WTC11 (cell line): Measurements from ENCODE around the gene ST3GAL6. TPM values are rescaled to one million over a fixed set of nuclear protein-coding genes. Genes with fewer than 3 reads are reported as not detected.

Experiments
- ATAC-seq: fragments of 200-7000 bp; cut with Tn5 transposase; 2 replicates; pipeline ENCODE4 v1.10.0; 2021; ENCODE audit warnings: mild to moderate bottlenecking, moderate library complexity
- CTCF ChIA-PET: fragments of 300-600 bp; sonication (Branson Sonifier 250); formaldehyde crosslinking; loops from one replicate; lab custom pipeline; 2021; ENCODE audit warnings: antibody characterized with exemption; lab: Charles Lee
- POLR2A ChIA-PET: fragments of 350-600 bp; sonication (Branson Sonifier 250); formaldehyde crosslinking; loops from one replicate; lab custom pipeline; 2021; ENCODE audit warnings: antibody characterized with exemption; lab: Charles Lee
- DNase-seq: peaks from one replicate; pipeline ENCODE4 v3.0.0; 2021; ENCODE audit warnings: low spot score
- H3K27ac Mint-ChIP-seq: 2 replicates; pipeline ENCODE4 v1.8.0; 2021; ENCODE audit warnings: mixed read lengths
- H3K27me3 Mint-ChIP-seq: 2 replicates; pipeline ENCODE4 v1.8.0; 2021; ENCODE audit warnings: low read depth, mild to moderate bottlenecking, moderate library complexity, mixed read lengths
- H3K36me3 Mint-ChIP-seq: 2 replicates; pipeline ENCODE4 v1.8.0; 2021; ENCODE audit warnings: mixed read lengths
- H3K4me1 Mint-ChIP-seq: 2 replicates; pipeline ENCODE4 v1.8.0; 2022; ENCODE audit warnings: mixed read lengths
- H3K4me3 Mint-ChIP-seq: 2 replicates; pipeline ENCODE4 v1.8.0; 2021; ENCODE audit warnings: mild to moderate bottlenecking, moderate library complexity, mixed read lengths
- H3K9me3 Mint-ChIP-seq: 2 replicates; pipeline ENCODE4 v1.8.0; 2021; ENCODE audit warnings: mixed read lengths
- ARID4B ChIP-seq: sonication (generic); formaldehyde crosslinking; IDR thresholded peaks from 2 replicates; pipeline ENCODE4 v1.8.0; 2023; ENCODE audit warnings: missing genetic modification reagents, mild to moderate bottlenecking, borderline replicate concordance
- E2F4 ChIP-seq: sonication (generic); formaldehyde crosslinking; IDR thresholded peaks from 2 replicates; pipeline ENCODE4 v1.8.1; 2022; ENCODE audit warnings: low read depth, mild to moderate bottlenecking, moderate library complexity, missing genetic modification reagents, borderline replicate concordance
- ELF4 ChIP-seq: sonication (generic); formaldehyde crosslinking; IDR thresholded peaks from 2 replicates; pipeline ENCODE4 v1.8.1; 2022; ENCODE audit warnings: low read depth, mild to moderate bottlenecking, moderate library complexity, missing genetic modification reagents
- ERG ChIP-seq: fragments of 250-450 bp; sonication (Bioruptor Pico); IDR thresholded peaks from 2 replicates; pipeline ENCODE4 v1.8.0; 2021; ENCODE audit warnings: mild to moderate bottlenecking
- FOXP4 ChIP-seq: sonication (generic); formaldehyde crosslinking; IDR thresholded peaks from 2 replicates; pipeline ENCODE4 v1.8.0; 2022; ENCODE audit warnings: mild to moderate bottlenecking, missing genetic modification reagents
- IRF2 ChIP-seq: sonication (generic); formaldehyde crosslinking; IDR thresholded peaks from 2 replicates; pipeline ENCODE4 v1.8.0; 2022; ENCODE audit warnings: low read depth, missing genetic modification reagents, borderline replicate concordance
- MAX ChIP-seq: sonication (generic); formaldehyde crosslinking; IDR thresholded peaks from 2 replicates; pipeline ENCODE4 v1.8.0; 2022; ENCODE audit warnings: mild to moderate bottlenecking, missing genetic modification reagents
- NR2C2 ChIP-seq: sonication (generic); formaldehyde crosslinking; IDR thresholded peaks from 2 replicates; pipeline ENCODE4 v1.8.0; 2022; ENCODE audit warnings: mild to moderate bottlenecking, missing genetic modification reagents
- OVOL2 ChIP-seq: fragments of 250-450 bp; sonication (Bioruptor Pico); IDR thresholded peaks from 2 replicates; pipeline ENCODE4 v1.9.0; 2021; ENCODE audit warnings: mild to moderate bottlenecking, borderline replicate concordance
- PREB ChIP-seq: sonication (generic); formaldehyde crosslinking; IDR thresholded peaks from 2 replicates; pipeline ENCODE4 v1.8.1; 2022; ENCODE audit warnings: mild to moderate bottlenecking, missing genetic modification reagents, moderate library complexity, borderline replicate concordance
- RORB ChIP-seq: fragments of 250-450 bp; sonication (Bioruptor Pico); IDR thresholded peaks from 2 replicates; pipeline ENCODE4 v1.9.0; 2021; ENCODE audit warnings: mild to moderate bottlenecking
- SOX15 ChIP-seq: fragments of 250-450 bp; sonication (Bioruptor Pico); IDR thresholded peaks from 2 replicates; pipeline ENCODE4 v1.9.0; 2021; ENCODE audit warnings: mild to moderate bottlenecking
- SP1 ChIP-seq: sonication (generic); formaldehyde crosslinking; conservative IDR thresholded peaks from 2 replicates; pipeline ENCODE4 v1.8.1; 2022; ENCODE audit warnings: missing genetic modification reagents
- USF2 ChIP-seq: sonication (generic); formaldehyde crosslinking; IDR thresholded peaks from 2 replicates; pipeline ENCODE4 v1.8.1; 2023; ENCODE audit warnings: mild to moderate bottlenecking, missing genetic modification reagents, moderate library complexity
- ZNF121 ChIP-seq: sonication (generic); formaldehyde crosslinking; IDR thresholded peaks from 2 replicates; pipeline ENCODE4 v1.8.0; 2023; ENCODE audit warnings: missing genetic modification reagents
- ZNF416 ChIP-seq: fragments of 250-450 bp; sonication (Bioruptor Pico); IDR thresholded peaks from 2 replicates; pipeline ENCODE4 v1.9.0; 2021; ENCODE audit warnings: mild to moderate bottlenecking, inconsistent platforms
- ZNF425 ChIP-seq: fragments of 250-450 bp; sonication (Bioruptor Pico); conservative IDR thresholded peaks from 2 replicates; pipeline ENCODE4 v1.9.0; 2021; ENCODE audit warnings: mild to moderate bottlenecking
- total RNA-seq: library from RNA; stranded (reverse); gene quantifications from 3 replicates; pipeline ENCODE4 v1.2.3, GENCODE V29; 2021

The ST3GAL6 gene
- total RNA-seq, 1 experiment from 2014 or later: 8.1 TPM

GRCh38 chr3:98734735-98735134 is 28.4 kb upstream of the ST3GAL6 start:
- DNase-seq: no peak
- CTCF ChIA-PET: interaction anchor here (1.4 kb wide), 1 partner anchor 132 kb away, joined by 3 read pairs; no protein-coding TSS in a partner anchor
- no peaks in the 10 kb centered on the region for H3K36me3 Mint-ChIP-seq
- no peak for TF ChIP-seq ZNF425 (CRISPR knock-in tag)
- TF ChIP-seq MAX (CRISPR knock-in tag): no peak
- TF ChIP-seq IRF2 (CRISPR knock-in tag): no peak
- no peak for TF ChIP-seq USF2 (CRISPR knock-in tag)
- TF ChIP-seq FOXP4: no peak
- no peak for TF ChIP-seq E2F4 (CRISPR knock-in tag)
- no peak for TF ChIP-seq RORB (CRISPR knock-in tag)
- TF ChIP-seq PREB (CRISPR knock-in tag): no peak
- no peak overlapping the region for H3K27ac Mint-ChIP-seq
- H3K4me3 Mint-ChIP-seq: no peak overlapping the region; the same call in 1 of the 2 replicates
- no peak for ATAC-seq
- peaks cover 40% of the 10 kb centered on the region for H3K27me3 Mint-ChIP-seq
- H3K9me3 Mint-ChIP-seq: no peaks in the 10 kb centered on the region
- peaks cover 27% of the 10 kb centered on the region for H3K4me1 Mint-ChIP-seq
- POLR2A ChIA-PET: no interaction called here

GRCh38 chr3:98735296-98735695 is 27.8 kb upstream of the ST3GAL6 start:
- Mint-ChIP-seq H3K4me3 (peak overlapping the region; percentile 38; the same call in 1 of the 2 replicates), H3K36me3 (no peaks in the 10 kb centered on the region), H3K27me3 (peaks cover 39% of the 10 kb centered on the region), H3K27ac (no peak overlapping the region), H3K9me3 (no peaks in the 10 kb centered on the region), H3K4me1 (peaks cover 26% of the 10 kb centered on the region)
- ChIA-PET CTCF (interaction anchor here (1.4 kb wide), 1 partner anchor 133 kb away, joined by 3 read pairs; no protein-coding TSS in a partner anchor), POLR2A (interaction anchor here (0.6 kb wide), 1 partner anchor 166 kb away, joined by 4 read pairs; the partner anchor contains the start of gene DCBLD2)
- DNase-seq: no peak
- ATAC-seq: no peak
- TF ChIP-seq NR2C2 (CRISPR knock-in tag): no peak
- no peak for TF ChIP-seq ZNF121 (CRISPR knock-in tag)
- TF ChIP-seq ZNF416 (CRISPR knock-in tag): no peak
- TF ChIP-seq ERG: no peak
- TF ChIP-seq SP1: no peak
- TF ChIP-seq SOX15: no peak
- TF ChIP-seq ARID4B: no peak
- TF ChIP-seq OVOL2 (CRISPR knock-in tag): no peak
- no peak for TF ChIP-seq E2F4 (CRISPR knock-in tag)
- no peak for TF ChIP-seq ELF4 (CRISPR knock-in tag)
